ENCODE measurements around the gene NR1H3. TPM values are rescaled to one million over a fixed set of nuclear protein-coding genes. Genes with fewer than 3 reads are reported as not detected.

Gene NR1H3
- total RNA-seq, 1 experiment from 2014 or later, result 26.3 TPM

DNA sequence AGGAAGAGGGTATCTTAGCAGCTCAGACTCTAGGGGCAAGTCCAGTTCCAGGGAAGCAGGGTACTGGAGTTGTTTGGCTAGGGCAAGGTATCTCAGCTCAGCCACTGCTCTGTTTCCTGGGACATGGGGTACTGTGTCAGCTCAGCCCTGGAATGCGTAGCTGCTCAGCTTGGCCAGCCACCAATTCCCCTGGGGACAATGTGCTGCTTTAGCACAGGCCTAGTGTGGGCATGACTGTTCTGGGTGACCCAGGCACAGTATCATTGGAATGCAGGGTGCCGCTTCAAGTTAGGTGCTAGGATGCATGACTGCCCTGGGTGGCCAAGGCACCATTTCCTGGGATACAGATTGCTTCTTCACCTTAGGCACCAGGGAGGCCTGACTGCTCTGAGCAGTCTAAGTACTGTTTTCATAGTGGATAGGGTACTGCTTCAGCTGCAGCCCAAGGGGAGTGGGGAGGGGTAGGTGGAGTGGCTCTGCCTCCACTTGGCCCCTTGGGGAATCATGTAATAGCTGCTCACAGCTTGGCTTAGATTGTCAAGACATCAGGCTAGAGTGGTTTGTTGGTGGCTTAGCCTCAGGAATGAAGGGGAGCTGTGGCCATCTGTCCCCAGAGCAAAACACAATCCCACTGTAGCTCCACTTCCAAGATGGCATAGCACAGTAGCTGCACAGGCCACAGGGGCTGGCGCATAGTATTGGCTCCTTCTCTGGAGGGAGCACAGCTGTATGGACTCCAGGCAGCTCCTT is 48.1 kb downstream of the NR1H3 start:
- H3K9ac ChIP-seq (ENCODE audit: extremely low read depth, insufficient read length, low read length), result no peak overlapping the region
- H4K8ac ChIP-seq (replicated peaks; ENCODE audit: insufficient read length, low read depth, low read length), result no peak overlapping the region
- H2AK5ac ChIP-seq (ENCODE audit: insufficient read length, low read length), result no peak overlapping the region
- no peak overlapping the region for H2AFZ ChIP-seq (ENCODE audit: low read length)
- no peak overlapping the region for H2BK12ac ChIP-seq (ENCODE audit: insufficient read length, low read depth, low read length)
- no peaks in the 10 kb centered on the region for H3K4me1 ChIP-seq (ENCODE audit: insufficient read depth, low read length)
- H4K20me1 ChIP-seq (ENCODE audit: control insufficient read depth, insufficient read depth, insufficient read length), result no peaks in the 10 kb centered on the region
- H3K4me2 ChIP-seq (ENCODE audit: insufficient read depth, insufficient read length, low read length), result no peak overlapping the region
- no peaks in the 10 kb centered on the region for H3K79me1 ChIP-seq (ENCODE audit: insufficient read depth, low read depth, low read length, poor library complexity, severe bottlenecking)
- Mint-ChIP-seq H3K4me1 (peaks cover 4 to 16% of the 10 kb centered on the region in 2 experiments), H3K27me3 (ENCODE audit: low read depth) (no peaks in the 10 kb centered on the region), H3K9me3 (peaks cover 10 to 12% of the 10 kb centered on the region in 2 experiments; a peak in 4 of 5 replicates), H3K27ac (peak overlapping the region in 1 of 3 experiments; percentile 82; a peak in 2 of 7 replicates), H3K4me3 (no peak overlapping the region), H3K36me3 (ENCODE audit: insufficient read depth in 1 of 3, low read depth in 3 of 3) (peaks cover 33 to 64% (median 52%) of the 10 kb centered on the region in 3 experiments)
- no peak for DNase-seq
- H2BK15ac ChIP-seq (ENCODE audit: low read depth, low read length), result no peak overlapping the region
- TF ChIP-seq, protein P1, sequence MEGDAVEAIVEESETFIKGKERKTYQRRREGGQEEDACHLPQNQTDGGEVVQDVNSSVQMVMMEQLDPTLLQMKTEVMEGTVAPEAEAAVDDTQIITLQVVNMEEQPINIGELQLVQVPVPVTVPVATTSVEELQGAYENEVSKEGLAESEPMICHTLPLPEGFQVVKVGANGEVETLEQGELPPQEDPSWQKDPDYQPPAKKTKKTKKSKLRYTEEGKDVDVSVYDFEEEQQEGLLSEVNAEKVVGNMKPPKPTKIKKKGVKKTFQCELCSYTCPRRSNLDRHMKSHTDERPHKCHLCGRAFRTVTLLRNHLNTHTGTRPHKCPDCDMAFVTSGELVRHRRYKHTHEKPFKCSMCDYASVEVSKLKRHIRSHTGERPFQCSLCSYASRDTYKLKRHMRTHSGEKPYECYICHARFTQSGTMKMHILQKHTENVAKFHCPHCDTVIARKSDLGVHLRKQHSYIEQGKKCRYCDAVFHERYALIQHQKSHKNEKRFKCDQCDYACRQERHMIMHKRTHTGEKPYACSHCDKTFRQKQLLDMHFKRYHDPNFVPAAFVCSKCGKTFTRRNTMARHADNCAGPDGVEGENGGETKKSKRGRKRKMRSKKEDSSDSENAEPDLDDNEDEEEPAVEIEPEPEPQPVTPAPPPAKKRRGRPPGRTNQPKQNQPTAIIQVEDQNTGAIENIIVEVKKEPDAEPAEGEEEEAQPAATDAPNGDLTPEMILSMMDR (conservative IDR thresholded peaks at IDR 0.05), result no peak
- H4K91ac ChIP-seq (ENCODE audit: insufficient read length, low read depth, low read length), result no peak overlapping the region
- no peak overlapping the region for H2BK20ac ChIP-seq (ENCODE audit: low read depth, low read length, poor library complexity, severe bottlenecking)
- WGBS (ENCODE audit: extremely low coverage, insufficient read length, low lambda C conversion rate), result no CpG with 5 or more reads among the region's 3 CpGs
- no peak overlapping the region for H3K4ac ChIP-seq (ENCODE audit: low read depth, low read length)
- no peaks in the 10 kb centered on the region for H3K27me3 ChIP-seq (ENCODE audit: insufficient read depth, low read length)
- no peak overlapping the region for H3T11ph ChIP-seq (ENCODE audit: low read length)
- H2BK5ac ChIP-seq (ENCODE audit: insufficient read length, low read length), result no peak overlapping the region
- H3K14ac ChIP-seq (ENCODE audit: insufficient read depth, low read length), result no peak overlapping the region
- H3K56ac ChIP-seq (ENCODE audit: insufficient read length, low read depth, low read length), result no peak overlapping the region
- H3K79me2 ChIP-seq (ENCODE audit: insufficient read depth, low read length), result no peaks in the 10 kb centered on the region
- H3K18ac ChIP-seq (ENCODE audit: insufficient read length, low read depth, low read length), result no peak overlapping the region
- no peaks in the 10 kb centered on the region for H3K9me3 ChIP-seq (ENCODE audit: control insufficient read depth, low read depth, low read length)
- no peak overlapping the region for H3K23ac ChIP-seq (ENCODE audit: insufficient read length, low read depth, low read length)
- H3K23me2 ChIP-seq (ENCODE audit: insufficient read length, low read depth, low read length, poor library complexity, severe bottlenecking), result no peaks in the 10 kb centered on the region
- no peak overlapping the region for H4K5ac ChIP-seq (ENCODE audit: insufficient read length, low read depth, low read length)
- H3K27ac ChIP-seq (ENCODE audit: insufficient read length, low read depth, low read length), result no peak overlapping the region
- no peak overlapping the region for H2BK120ac ChIP-seq (ENCODE audit: low read depth, low read length, poor library complexity, severe bottlenecking)

All from H9 (cell line).